Stimulated activated CD8-positive, alpha-beta memory T cell treated with anti-CD3 and anti-CD28 coated beads, Interleukin-15, amount 100 ng/mL, for 48 hours (primary cell): ENCODE results near the gene SHB.

ENCODE experiments used
- DNase-seq, 2 donors: peaks; one replicate each; pipeline ENCODE4 v3.0.0-alpha.2; 2020; ENCODE audit warnings: low read depth in 2 of 2

The SHB gene

DNA sequence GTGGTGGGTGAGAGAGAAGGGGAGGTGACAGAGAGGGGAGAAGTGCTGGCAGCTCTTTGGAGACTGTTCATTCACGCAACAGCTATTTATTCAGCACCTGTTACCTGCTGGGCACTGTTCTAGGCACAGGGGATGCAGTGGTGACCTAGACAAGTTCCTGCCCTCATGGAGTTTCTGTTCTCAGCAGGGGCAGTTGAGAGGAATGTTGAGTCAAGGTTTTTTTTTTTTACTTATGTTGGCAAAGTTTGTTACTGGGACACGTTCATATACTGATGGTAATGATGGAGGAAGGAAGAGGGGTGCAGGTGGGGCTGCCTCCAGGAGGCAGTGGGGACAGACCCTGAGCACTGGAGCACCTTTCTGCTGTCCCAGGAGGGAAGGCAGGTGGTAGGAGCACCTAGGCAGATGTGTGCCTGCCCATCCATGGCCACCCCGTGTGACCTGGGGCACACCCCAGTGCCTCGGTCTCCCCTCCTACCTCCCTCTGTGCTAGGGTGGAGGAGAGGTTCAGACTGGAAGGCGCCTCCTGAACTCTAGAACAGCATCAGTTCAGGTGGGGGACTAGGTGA is 115.7 kb downstream of the SHB start:
- no peak for DNase-seq

DNA sequence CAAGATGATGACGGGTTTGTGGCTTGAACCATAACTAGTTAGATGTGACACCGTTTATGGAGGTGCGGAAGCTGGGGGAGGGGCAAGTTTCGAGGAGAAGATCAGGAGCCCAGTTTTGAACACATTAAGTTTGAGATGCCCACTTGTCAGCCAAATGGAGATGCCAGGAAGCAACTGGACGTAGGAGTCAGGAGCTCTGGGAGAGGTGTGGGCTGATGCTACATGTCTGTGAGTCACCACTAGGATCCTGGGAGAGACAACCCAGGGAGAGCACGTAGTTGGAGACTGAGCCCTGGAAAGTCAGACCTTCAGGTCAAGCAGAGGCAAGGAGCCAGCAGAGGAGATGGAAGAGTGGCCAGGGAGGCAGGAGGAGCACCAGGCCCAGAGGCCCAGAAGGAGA is 116.3 kb downstream of the SHB start:
- no peak for DNase-seq

DNA sequence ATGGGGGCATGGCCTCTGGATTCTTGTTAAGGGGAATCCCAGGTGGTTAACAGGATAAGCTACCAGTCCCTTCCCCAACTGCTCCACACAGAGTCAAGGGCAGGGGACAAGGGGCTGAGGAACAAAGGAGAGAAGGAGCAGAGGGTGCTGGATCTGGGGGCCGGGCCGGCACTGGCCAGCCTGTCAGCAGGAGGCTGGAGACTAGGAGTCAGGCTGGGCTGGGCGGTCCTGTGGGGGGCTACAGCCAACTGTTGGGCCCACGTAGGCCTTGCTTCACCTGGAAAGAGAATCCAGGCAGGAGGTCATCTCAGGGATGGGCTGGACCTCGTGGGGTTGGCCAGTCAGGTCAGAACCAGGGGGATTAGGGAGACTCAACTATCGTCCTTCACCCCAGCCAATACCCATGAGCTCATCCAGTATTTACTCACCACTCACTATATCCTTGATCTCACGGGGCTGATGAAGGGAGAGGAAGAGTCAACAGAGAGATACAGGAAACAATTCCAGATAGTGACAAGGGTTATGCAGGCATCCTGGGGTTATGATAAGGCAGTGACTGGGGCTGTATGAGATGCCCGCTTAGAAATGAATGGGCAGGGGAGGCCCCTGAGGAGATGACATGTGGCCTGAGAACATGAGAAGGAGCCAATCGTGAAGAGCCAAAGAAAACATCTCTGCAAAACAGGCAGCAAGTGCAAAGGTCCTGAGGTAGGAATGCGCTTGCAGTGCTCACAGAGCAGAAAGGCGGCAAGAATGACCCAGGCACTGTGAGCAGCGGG is 117.2 kb downstream of the SHB start:
- no peak for DNase-seq

DNA sequence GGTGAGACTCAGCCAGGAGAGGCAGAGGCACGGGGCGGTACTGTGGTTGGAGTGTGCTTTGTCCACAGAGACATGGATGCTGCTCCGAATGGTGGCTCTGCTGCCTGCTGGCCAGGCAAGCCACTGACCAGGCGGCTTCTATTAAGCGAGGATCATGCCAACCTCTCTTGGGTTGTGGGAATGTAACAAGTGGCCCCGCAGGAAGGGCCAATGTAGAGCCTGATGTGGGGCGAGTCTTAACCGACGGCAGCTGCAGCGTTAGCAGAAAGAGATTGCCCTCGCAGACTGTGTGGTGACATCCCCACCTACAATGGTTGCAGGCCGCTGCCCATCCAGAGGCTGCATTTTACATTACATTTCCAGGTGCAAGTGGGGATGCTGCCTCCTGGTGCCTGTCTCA is 118.5 kb downstream of the SHB start:
- no peak for DNase-seq

DNA sequence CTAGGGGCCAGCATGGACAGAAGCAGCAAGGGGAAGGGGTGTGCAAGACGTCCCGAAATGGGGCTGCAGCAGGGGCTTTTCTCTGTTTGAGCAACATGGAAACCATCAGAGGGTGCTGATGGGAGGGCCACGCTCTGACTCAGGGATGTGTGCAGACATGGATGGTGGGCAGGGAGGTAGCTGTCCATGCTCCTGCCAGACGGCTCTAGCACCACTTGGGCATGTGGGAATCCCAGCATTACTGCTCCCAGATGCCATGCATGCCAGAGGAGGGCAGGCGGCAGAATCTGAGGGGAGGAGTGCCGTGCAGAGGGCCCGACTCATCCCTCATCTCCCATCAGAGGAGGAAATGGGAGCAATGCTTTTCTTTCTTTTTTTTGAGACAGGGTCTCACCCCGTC is 119.5 kb downstream of the SHB start:
- no peak for DNase-seq

DNA sequence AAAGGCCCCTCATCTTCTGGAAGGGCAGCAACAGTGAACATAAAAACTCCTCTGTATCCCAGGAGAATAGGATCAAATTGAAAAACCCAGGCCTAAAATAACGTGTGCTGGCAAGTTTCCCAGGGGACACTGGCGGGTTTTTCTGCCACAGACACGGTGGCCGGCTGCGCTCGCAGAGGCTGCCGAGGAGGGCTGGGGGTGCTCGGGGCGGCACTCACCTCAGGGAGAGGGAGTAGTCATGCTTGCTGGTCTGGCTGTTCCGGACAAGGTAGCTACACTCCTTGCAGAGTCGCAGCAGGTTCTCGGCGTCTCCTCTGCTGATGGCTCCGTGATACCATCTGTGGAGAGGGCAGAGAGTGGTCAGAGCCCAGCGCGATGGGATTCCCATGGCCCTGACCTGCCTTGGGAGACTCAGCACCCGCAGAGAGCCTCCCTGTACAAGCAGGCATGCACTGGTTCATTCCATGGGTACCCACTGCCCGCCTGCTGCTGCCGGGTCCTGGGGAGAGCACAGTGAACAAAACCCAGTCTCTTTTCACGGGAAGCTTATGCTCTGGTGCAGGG is 120.5 kb downstream of the SHB start:
- DNase-seq = no peak

DNA sequence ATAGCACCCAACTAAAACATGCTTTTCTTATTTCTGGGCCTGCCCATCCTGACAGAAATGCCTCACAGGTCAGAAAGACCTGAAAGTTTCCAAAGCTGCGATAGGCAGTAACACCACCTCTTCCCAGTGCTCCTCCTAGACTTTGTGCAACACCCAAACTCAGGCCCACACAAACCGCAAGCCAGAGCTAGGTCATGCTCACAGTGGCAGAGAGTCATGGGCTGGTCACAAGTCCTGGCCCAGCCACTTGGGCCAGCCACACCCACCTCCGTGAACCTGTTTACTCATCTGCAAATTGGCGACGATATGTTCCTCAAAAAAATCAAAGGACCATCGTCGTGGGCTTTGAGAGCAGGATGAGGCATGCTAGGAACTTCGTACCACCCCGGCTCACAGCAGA is 121.0 kb downstream of the SHB start:
- no peak for DNase-seq

DNA sequence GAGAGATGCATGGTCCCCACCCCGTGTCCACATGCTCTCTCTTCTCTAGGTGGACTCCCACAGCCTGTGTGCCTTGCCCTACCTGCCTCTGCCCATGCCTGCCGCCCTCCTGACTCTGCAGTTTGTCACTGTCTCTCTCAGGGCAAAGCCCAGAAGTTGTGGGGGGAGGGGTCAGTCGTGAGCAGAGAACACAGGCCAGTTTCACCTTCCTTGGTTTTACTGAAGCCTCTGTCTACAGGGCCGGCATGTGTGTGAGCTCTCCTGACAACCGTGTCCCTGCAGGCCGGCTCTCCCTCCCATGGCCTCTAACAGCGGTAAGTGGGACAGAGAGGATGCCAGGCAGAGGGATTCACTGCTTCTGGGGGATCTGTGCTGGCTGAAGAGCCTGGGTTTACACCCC is 121.6 kb downstream of the SHB start:
- DNase-seq = no peak

DNA sequence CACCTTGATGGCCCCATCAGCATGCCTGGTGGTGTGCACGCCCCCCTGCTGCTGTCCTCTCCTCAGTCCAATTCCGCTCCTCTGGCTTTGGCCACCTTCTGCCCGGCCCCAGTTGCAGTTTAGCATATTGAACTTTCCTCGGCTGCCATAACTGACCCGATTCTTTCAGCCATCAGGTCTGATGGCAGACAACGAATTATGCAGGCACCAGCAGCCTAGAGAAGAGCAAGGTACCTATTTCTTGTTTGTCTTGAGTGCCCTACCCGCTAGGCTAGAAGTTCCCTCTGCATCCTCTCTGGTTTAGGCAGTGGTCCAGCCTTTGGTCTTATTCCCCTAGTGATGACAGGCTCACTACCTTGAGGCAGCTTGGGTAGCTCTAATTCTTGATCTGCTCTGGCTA is 122.1 kb downstream of the SHB start:
- no peak for DNase-seq

DNA sequence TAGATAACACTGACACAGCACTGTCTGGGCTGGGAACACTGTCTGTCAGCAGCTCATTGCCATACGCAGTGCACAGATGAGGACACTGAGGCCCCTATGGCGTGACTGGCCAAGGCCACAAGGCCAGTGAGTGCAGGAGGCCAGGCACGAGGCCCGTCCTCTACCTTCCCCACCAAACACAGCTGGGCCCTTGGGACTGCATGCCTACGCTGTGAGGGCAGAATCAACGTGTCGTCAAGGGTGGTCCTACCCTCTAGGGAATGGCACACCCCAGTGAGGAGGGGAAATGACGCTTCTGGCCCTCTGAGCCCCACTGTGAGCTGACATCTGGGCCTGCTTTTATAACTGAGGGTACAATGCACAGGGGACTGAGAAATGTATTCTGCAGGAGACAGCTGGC is 123.0 kb downstream of the SHB start:
- DNase-seq = no peak

DNA sequence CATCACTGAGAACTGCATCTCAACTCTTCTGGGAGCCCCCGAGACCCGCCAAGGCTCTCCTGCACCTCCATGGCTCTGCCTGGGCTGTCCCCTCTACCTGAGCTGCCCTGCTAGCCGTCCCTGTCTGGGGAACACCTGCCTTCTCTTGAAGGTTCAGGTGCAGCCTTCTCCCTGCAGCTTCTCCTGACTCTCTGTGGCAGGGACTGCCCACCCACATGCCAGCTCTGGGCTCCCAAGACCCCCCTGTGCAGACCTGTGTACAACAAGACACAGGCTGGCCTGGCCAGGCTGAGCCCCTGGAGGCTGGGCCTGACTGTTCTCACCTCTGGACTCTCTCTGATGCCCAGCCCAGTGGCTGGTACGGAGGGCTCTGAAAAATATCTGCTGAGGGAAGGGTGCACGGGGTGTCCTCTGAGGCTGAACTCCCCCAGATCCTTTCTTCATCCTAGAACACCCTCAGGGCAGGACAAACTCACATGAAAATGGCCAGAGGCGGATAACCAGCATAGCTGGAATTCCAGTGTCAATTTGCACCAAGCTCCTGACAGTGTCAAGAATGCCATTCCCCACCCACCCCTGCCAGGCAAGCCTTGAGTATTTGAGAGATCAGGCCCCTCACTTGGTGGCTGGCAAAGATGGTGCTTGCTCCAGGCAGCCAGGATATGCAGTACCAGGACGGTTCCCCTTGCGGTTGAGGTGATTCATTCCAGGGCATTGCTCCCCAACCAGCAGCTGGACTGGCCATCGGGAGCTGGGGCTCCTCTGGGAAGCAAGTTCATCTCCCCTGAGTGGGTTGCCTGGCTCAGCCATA is 124.2 kb downstream of the SHB start:
- DNase-seq = no peak

DNA sequence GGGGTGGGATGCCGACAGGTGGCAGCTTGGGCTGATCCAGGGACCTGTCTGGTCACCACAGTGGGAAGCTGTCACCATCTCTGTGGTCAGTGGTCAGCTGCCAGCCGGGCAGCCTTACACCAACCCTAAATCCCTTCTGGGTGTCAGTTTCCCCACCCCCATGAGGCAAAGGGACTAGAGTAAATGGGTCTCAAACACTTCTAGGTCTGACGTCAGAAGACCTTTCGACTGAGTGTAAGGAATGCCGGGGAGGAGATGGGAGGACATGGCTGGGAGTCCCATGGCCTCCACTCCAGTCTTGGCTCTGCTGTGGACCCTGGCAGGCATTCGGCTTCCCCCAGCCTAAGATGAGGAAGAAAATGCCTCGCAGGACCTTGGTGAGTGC is 124.8 kb downstream of the SHB start:
- DNase-seq = no peak

DNA sequence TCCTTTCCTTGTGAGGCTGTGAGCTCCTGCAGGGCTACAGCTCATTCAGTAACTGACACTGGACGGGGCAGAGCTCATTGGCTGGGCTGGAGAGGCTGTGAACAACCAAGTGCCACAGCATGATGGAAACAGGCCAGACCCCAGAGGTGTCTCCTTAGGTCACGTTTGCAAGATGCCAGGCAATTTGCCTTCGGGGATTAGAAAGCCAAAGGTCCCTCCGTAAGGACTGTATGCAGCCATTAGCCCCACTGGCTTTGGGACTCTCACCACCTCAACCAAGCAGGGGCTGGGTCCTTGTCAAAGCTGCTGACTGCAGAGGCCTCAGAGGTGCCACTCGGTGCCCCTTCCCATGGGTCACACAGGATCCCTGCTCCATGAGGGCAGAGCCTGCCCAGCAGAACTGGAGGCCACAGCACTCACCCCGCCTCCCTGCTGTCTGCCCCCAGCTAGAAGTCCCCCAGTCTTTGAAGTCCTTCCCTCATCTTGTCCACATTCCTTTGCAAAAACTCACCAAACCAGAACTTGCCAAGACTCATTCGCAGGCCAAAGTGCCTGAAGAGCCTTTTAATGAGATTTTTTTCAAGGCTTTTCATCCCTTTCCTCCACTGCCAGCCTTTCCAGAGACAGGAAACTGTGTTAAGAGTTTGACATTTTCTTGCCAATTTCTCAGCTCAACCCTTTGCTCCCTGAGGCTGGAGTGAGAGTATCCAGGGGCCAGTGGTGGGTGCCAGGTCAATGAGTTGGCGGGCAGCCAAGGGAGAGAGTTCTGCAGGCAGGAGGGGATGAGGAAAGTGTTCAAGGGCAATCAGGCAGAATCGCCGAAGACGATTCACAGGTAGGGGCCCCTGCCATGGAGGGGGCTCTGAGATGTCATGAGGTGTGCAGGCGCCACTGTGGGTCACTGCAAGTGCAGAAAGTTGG is 125.4 kb downstream of the SHB start:
- DNase-seq = no peak

DNA sequence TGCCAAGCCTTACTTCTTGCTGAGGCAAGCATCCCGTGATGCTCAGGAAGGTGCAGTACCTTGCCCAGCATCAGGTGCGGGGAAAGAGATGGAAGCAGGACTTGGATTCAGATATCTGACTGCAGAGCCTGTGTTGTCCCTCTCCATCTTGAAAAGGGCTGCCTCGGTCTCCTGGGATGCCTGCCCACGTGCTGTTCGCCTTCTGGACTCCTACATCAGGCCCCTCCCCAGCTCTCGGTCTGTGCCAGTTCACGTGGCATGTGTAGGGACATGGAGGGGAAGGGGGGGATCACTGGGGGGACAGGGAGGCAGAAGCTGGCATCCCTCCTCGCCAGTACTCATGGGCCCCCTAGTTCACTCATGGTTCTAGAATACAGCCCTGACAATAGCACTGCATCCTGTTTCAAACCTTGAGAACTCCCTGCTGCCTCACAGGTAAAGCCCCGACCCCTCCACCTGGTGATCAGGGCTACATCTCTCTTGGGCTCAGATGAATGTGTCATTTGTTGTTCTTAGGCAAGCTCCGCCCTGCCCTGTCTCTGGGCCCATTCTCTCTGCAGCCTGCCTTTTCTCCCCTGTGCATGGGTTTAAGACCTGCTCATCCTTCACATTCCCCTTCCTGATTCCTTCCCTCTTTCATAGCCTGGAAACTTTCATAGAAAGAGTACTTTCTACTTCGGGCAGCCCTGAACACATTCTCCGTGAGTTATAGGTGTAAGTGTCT is 126.2 kb downstream of the SHB start:
- no peak for DNase-seq

DNA sequence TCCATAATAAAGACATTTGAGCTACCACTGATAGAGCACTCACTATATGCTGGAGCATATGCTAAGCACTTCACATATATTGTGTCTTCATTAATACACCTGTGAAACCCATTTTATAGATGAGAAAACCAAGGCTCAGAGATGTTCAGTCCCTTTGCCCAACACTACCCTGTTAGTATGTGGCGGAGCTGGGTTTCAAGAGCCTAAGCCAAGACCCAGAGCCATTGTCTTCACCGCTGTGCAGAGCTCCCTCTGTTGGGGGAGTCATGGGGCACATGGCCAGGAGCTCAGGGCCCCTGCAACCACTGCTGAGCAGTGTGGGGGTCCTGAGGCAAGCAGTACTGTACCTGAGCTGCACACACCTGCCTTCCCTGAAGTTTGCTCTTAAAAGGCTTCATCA is 127.8 kb downstream of the SHB start:
- DNase-seq = no peak

DNA sequence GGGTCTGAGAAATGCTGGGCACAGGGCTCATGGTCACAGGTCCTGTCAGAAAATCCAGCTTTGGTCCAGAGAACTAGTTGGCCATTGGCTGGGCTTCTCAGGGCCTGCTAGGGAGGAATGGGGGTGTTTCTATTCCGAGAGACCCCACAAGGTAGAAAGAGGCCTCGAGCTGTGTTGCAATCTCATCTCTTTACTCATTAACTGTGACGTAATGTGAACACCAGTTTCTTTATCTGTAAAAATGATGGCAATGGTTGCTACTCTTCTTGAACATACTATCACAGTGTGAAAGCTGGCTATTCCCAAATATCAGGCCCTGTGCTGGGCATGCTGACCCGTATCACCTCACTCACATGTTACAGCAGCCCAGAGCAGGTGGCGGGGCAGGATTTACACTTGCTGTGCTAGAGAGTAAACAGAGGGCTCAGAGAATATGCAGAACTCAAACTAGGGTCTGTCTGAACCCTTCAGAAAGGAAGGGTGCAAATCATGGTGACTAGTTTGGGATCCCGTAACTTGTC is 129.4 kb downstream of the SHB start:
- no peak for DNase-seq

DNA sequence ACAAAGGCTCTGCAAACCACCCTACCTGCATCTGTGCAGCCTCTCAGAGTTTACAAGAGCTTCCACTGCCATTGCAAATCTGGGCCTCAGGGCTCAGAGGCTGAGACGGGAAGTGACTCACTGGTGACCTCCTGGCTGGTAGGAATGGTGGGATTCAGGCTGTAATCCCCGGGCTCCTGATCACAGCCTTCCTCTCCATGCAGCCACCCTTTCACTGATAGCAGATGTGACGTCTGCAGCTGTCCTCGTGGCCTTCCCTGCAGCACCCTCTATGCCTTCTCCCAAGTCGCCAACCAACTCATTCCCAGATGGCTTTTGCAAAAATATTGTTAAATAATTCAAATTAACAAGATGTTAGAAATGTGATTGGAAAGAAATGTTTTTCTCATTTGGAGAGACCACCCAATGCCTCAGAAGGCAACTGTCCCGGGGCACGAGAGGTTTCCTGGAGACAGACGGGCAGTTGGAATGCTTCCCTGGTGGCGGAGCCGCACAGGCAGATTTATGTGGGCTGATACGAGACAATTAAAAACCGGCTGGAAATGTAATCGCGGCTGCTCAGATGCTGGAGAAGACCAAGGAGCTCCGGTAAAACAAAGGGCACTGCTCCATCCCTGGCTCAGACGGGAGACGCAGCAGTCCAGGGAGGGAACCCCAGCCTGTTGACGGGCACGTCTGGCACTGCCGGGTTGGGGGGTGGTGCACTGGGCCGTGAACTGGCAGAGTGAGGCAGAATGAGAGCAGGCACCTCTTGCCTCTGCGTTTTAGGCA is 130.7 kb downstream of the SHB start:
- DNase-seq = no peak

DNA sequence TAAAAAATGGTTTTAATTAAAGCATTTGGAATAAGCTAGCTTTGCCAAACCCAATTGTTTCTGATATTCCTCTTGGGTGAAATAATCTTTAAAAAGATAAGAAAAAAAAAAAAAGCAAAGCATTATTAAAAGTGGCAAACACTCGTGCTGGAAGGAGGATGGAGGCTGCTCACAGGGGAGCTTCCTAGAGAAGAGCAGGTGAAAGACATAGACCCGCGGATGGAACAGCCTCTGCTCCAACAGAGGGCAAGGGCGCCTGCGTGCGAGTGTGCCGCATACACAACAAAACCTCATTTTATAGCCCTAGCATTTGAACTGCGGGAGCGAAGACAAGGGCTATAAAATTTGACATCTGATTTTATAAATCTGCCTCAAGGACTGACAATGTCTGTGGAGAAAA is 131.7 kb downstream of the SHB start:
- no peak for DNase-seq

DNA sequence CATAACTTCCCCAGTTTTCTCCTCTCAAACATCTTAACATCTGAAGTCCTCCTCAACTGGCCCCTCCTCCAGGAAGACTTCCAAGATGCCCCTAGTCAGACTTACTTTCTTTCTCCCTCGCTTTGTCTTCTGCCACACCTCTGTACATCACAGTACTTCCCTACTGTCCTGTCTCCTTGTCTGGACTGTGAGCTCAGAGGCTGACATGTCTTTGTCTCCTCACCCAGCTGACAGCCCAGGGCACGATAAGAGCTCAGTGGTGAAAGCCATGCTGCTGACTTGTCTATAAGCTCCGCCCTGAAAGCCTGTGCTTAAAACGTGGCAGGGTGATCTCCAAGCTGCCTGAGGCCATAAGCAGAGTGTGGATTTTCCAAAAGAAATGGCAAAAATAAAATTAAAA is 132.1 kb downstream of the SHB start:
- DNase-seq = no peak

DNA sequence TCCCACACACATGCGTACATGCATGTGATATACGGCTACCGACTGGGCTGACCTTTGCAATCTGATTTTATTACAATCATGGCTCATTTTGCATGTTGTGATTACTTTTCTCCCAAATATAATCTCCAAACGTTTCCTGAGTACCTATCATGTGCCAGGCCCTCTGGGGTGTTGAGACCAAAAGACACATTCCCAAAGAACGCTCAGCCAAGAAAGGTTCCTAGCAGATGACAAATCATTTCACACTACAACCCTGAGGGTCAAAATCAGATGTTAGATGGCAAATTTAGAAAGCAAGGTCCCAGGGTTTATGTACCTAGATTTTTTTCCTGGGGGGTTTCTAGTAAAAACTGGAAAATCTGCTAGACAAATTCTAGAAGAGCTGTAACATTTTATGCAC is 132.7 kb downstream of the SHB start:
- DNase-seq = no peak
